ENCODE measurements around the gene ST6GAL1. TPM values are rescaled to one million over a fixed set of nuclear protein-coding genes. Genes with fewer than 3 reads are reported as not detected.

The ST6GAL1 gene
- total and polyA plus RNA-seq, 2 experiments from 2014 or later: 17.6 to 65.1 TPM

DNA sequence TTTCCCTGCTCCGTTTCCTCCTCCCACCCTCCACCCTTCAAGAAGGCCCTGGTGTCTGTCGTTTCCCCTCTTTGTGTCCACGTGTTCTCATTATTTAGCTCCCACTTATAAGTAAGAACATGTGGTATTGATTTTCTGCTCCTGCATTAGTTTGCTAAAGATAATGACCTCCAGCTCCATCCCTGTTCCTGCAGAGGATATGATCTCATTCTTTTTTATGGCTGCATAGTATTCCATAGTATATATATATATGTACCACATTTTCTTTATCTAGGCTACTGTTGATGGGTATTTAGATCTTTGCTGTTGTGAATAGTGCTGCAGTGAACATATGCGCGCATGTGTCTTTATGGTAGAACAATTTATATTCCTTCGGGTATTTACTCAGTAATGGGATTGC is 4.8 kb downstream of the ST6GAL1 start:
- Histone ChIP-seq H3K79me2 (replicated peaks; ENCODE audit: insufficient read depth) (peaks cover 88% of the 10 kb centered on the region), H3K9me2 (ENCODE audit: insufficient read depth) (no peaks in the 10 kb centered on the region), H4K20me1 (replicated peaks; ENCODE audit: insufficient read depth) (peaks cover 54% of the 10 kb centered on the region), H3K27me3 (ENCODE audit: insufficient read depth) (no peaks in the 10 kb centered on the region), H3F3A (replicated peaks; ENCODE audit: low read depth) (peaks cover 8% of the 10 kb centered on the region; the same call in 1 of the 2 replicates), H2AFZ (no peak overlapping the region), H3K4me1 (ENCODE audit: insufficient read depth) (peaks cover 23% of the 10 kb centered on the region), H3K4me2 (no peak overlapping the region), H3K27ac (ENCODE audit: low read depth) (no peak overlapping the region), H3K4me3 (no peak overlapping the region), H3K36me3 (ENCODE audit: insufficient read depth) (peaks cover 7% of the 10 kb centered on the region)
- TF ChIP-seq STAT1 (IDR thresholded peaks at IDR 0.05; ENCODE audit: unreplicated experiment) (no peak), JUNB (IDR thresholded peaks at IDR 0.05; ENCODE audit: unreplicated experiment) (no peak), NANOG (IDR thresholded peaks at IDR 0.05; ENCODE audit: borderline replicate concordance) (no peak), ZNF331 (CRISPR knock-in tag; IDR thresholded peaks at IDR 0.05; ENCODE audit: low read depth) (no peak), CTCF (conservative IDR thresholded peaks at IDR 0.05; ENCODE audit: low read depth in 2 of 2) (no peak), EZH2 (IDR thresholded peaks at IDR 0.05; ENCODE audit: low read depth, unreplicated experiment) (no peak), ZNF114 (CRISPR knock-in tag; IDR thresholded peaks at IDR 0.05) (no peak), EZH2phosphoT487 (IDR thresholded peaks at IDR 0.05; ENCODE audit: unreplicated experiment) (no peak), REST (IDR thresholded peaks at IDR 0.05; ENCODE audit: unreplicated experiment) (no peak), CREB1 (CRISPR knock-in tag; IDR thresholded peaks at IDR 0.05; ENCODE audit: low read depth) (no peak)
- H3K4me3 Mint-ChIP-seq: no peak overlapping the region
- H3K9me3 Mint-ChIP-seq: peaks cover 5% of the 10 kb centered on the region; the same call in 2 of the 3 replicates
- H3K27me3 Mint-ChIP-seq (ENCODE audit: insufficient read depth, low read depth, poor library complexity): peaks cover 9% of the 10 kb centered on the region
- H3K4me1 Mint-ChIP-seq: peaks cover 28% of the 10 kb centered on the region
- no peak overlapping the region for H3K27ac Mint-ChIP-seq
- DNase-seq (ENCODE audit: low spot score): no peak
- no peak for ATAC-seq
- H3K36me3 Mint-ChIP-seq (ENCODE audit: low read depth): peaks cover 40% of the 10 kb centered on the region
